Liver (tissue), 3 donors: ENCODE data around the gene TMED9.

Experiments used
- ATF3 ChIP-seq: IDR thresholded peaks from 2 replicates; pipeline ENCODE4 v1.6.1; 2016; ENCODE audit warnings: antibody characterized with exemption
- CTCF ChIP-seq: fragments of 150-350 bp; IDR thresholded peaks from 2 replicates; pipeline ENCODE4 v1.5.1; 2017; ENCODE audit warnings: improper control_type of control experiment, low read depth, low read length; ENCODE audit not compliant: missing input control
- JUND ChIP-seq, 2 donors: IDR thresholded peaks; 2 replicates each; pipeline ENCODE4 v1.6.1; 2016; ENCODE audit warnings: antibody characterized with exemption in 2 of 2
- RAD21 ChIP-seq, 2 donors: IDR thresholded peaks; 2 replicates each; pipeline ENCODE4 v1.6.1; 2016; ENCODE audit warnings: antibody characterized with exemption in 2 of 2, mild to moderate bottlenecking in 2 of 2
- SP1 ChIP-seq: IDR thresholded peaks from 2 replicates; pipeline ENCODE4 v1.6.1; 2018; ENCODE audit warnings: antibody characterized with exemption, mild to moderate bottlenecking
- TAF1 ChIP-seq: conservative IDR thresholded peaks from 2 replicates; pipeline ENCODE4 v1.6.1; 2016; ENCODE audit warnings: antibody characterized with exemption, mild to moderate bottlenecking
- YY1 ChIP-seq: IDR thresholded peaks from 2 replicates; pipeline ENCODE4 v1.6.1; 2016; ENCODE audit warnings: antibody characterized with exemption, mild to moderate bottlenecking
- TF ChIP-seq, protein P1 (sequence below): IDR thresholded peaks from 2 replicates; pipeline ENCODE4 v1.6.1; 2016; ENCODE audit warnings: antibody characterized with exemption, mild to moderate bottlenecking
- TF ChIP-seq, protein P2 (sequence below): IDR thresholded peaks from 2 replicates; pipeline ENCODE4 v1.6.1; 2016; ENCODE audit warnings: antibody characterized with exemption
- donor health status: healthy.
- donor health status: healthy.

GRCh38 chr5:177620560-177620959, 28.6 kb downstream of the TMED9 start:
- TF ChIP-seq SP1 = no peak
- TF ChIP-seq CTCF = no peak
- TF ChIP-seq JUND (IDR thresholded peaks at IDR 0.05) = no peak
- no peak for TF ChIP-seq ATF3
- TF ChIP-seq TAF1 = no peak
- no peak for TF ChIP-seq YY1
- TF ChIP-seq, protein P1, sequence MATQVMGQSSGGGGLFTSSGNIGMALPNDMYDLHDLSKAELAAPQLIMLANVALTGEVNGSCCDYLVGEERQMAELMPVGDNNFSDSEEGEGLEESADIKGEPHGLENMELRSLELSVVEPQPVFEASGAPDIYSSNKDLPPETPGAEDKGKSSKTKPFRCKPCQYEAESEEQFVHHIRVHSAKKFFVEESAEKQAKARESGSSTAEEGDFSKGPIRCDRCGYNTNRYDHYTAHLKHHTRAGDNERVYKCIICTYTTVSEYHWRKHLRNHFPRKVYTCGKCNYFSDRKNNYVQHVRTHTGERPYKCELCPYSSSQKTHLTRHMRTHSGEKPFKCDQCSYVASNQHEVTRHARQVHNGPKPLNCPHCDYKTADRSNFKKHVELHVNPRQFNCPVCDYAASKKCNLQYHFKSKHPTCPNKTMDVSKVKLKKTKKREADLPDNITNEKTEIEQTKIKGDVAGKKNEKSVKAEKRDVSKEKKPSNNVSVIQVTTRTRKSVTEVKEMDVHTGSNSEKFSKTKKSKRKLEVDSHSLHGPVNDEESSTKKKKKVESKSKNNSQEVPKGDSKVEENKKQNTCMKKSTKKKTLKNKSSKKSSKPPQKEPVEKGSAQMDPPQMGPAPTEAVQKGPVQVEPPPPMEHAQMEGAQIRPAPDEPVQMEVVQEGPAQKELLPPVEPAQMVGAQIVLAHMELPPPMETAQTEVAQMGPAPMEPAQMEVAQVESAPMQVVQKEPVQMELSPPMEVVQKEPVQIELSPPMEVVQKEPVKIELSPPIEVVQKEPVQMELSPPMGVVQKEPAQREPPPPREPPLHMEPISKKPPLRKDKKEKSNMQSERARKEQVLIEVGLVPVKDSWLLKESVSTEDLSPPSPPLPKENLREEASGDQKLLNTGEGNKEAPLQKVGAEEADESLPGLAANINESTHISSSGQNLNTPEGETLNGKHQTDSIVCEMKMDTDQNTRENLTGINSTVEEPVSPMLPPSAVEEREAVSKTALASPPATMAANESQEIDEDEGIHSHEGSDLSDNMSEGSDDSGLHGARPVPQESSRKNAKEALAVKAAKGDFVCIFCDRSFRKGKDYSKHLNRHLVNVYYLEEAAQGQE = no peak
- TF ChIP-seq RAD21 (IDR thresholded peaks at IDR 0.05) = no peak
- TF ChIP-seq, protein P2, sequence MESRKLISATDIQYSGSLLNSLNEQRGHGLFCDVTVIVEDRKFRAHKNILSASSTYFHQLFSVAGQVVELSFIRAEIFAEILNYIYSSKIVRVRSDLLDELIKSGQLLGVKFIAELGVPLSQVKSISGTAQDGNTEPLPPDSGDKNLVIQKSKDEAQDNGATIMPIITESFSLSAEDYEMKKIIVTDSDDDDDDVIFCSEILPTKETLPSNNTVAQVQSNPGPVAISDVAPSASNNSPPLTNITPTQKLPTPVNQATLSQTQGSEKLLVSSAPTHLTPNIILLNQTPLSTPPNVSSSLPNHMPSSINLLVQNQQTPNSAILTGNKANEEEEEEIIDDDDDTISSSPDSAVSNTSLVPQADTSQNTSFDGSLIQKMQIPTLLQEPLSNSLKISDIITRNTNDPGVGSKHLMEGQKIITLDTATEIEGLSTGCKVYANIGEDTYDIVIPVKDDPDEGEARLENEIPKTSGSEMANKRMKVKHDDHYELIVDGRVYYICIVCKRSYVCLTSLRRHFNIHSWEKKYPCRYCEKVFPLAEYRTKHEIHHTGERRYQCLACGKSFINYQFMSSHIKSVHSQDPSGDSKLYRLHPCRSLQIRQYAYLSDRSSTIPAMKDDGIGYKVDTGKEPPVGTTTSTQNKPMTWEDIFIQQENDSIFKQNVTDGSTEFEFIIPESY = no peak
